ENCODE data around the gene RASGRP4.

GRCh38 chr19:38360839-38361631 is 65.0 kb downstream of the RASGRP4 start:
- TF ChIP-seq EZH2phosphoT487 (IDR thresholded peaks at IDR 0.05; ENCODE audit: insufficient read depth, low read depth): no peak
- TF ChIP-seq EZH2 (IDR thresholded peaks at IDR 0.05; ENCODE audit: insufficient read depth, poor library complexity, severe bottlenecking): no peak

All from GM23248 (cell line).